Mammary microvascular endothelial cell (primary cell): Measurements from ENCODE around the gene EFCAB14. TPM values are rescaled to one million over a fixed set of nuclear protein-coding genes. Genes with fewer than 3 reads are reported as not detected.

ENCODE experiments used
- total RNA-seq: library from RNA; depleted of rRNA; stranded (reverse); fragments of >200 nt; gene quantifications from 2 replicates; pipeline ENCODE4 v1.2.3, GENCODE V29; 2015

The EFCAB14 gene
- total RNA-seq: 56.5 and 65.6 TPM in 2 replicates

GRCh38 chr1:46718727-46719622 is at the start of gene EFCAB14:
Gene EFCAB14 (minus strand): TSS chr1:46719114. CDS start chr1:46718087, 1,027 bp downstream.

GRCh38 chr1:46671554-46671953 is 47.4 kb downstream of the EFCAB14 start, which contains the start of gene TEX38:
Gene TEX38 (plus strand): TSS chr1:46671854. CDS start chr1:46671935, 81 bp downstream.

GRCh38 chr1:46667782-46668760 is 50.8 kb downstream of the EFCAB14 start, which contains the start of gene ATPAF1:
Gene ATPAF1 (minus strand): TSS chr1:46668364. CDS start chr1:46668322, 42 bp downstream.

Other genes with a start within 250 kb of the EFCAB14 start
- not detected in 2 replicates for gene DMBX1, start 229.3 kb downstream of the EFCAB14 start, total RNA-seq
- gene KNCN, start 167.5 kb downstream of the EFCAB14 start, total RNA-seq: not detected in 2 replicates
- 14.3 and 15.8 TPM in 2 replicates for gene MKNK1, start 114.8 kb downstream of the EFCAB14 start, total RNA-seq
- gene MOB3C, start 102.3 kb downstream of the EFCAB14 start, total RNA-seq: 6.3 and 7.6 TPM in 2 replicates
- gene ATPAF1, start 50.8 kb downstream of the EFCAB14 start, total RNA-seq: 31.9 and 33.8 TPM in 2 replicates
- not detected in 2 replicates for gene TEX38, start 47.3 kb downstream of the EFCAB14 start, total RNA-seq
- gene CYP4B1, start 79.9 kb upstream of the EFCAB14 start, total RNA-seq: not detected in 2 replicates
- gene CYP4A11, start 222.4 kb upstream of the EFCAB14 start, total RNA-seq: not detected in 2 replicates